K562 (cell line): ENCODE measurements around the gene ARAP1. TPM values are rescaled to one million over a fixed set of nuclear protein-coding genes. Genes with fewer than 3 reads are reported as not detected.

Experiments used
- LCOR ChIP-seq: sonication (generic); formaldehyde crosslinking; IDR thresholded peaks from 2 replicates; pipeline ENCODE4 v1.8.0; 2022; ENCODE audit warnings: mild to moderate bottlenecking, missing genetic modification reagents
- REST ChIP-seq, 2 experiments: fragments of 450-650 bp; formaldehyde crosslinking in 1 of 2; IDR thresholded peaks; 2 replicates each; pipeline versions ENCODE4 v1.4.0 to v1.6.1; 2014 to 2020; ENCODE audit warnings: mild to moderate bottlenecking in 2 of 2, borderline replicate concordance in 1 of 2, low read depth in 1 of 2
- USF2 ChIP-seq: sonication (generic); formaldehyde crosslinking; IDR thresholded peaks from 2 replicates; pipeline ENCODE4 v1.5.0; 2020; ENCODE audit warnings: missing genetic modification reagents
- ZBTB49 ChIP-seq: sonication (generic); formaldehyde crosslinking; IDR thresholded peaks from 2 replicates; pipeline ENCODE4 v1.8.0; 2022; ENCODE audit warnings: missing genetic modification reagents, mild to moderate bottlenecking, borderline replicate concordance
- ZFP91 ChIP-seq: sonication (generic); formaldehyde crosslinking; IDR thresholded peaks from 2 replicates; pipeline ENCODE4 v1.8.0; 2022; ENCODE audit warnings: mild to moderate bottlenecking, missing genetic modification reagents
- ZMIZ1 ChIP-seq, 2 experiments: fragments of 150-350 bp in 1 of 2; IDR thresholded peaks; 2 replicates each; pipeline ENCODE4 v1.6.1; 2012 to 2016; ENCODE audit warnings: low read depth in 2 of 2, low read length in 2 of 2, mild to moderate bottlenecking in 1 of 2, moderate library complexity in 1 of 2
- polyA plus RNA-seq, 8 experiments: library from polyadenylated mRNA; depleted of rRNA in 4 of 8; stranded (reverse) in 5 of 8; unstranded in 3 of 8; fragments of >200 nt; fragmentation: Nextera tagmentation in 2 of 8; fragmentation: Illumina TruSeq in 1 of 8; extraction: Ambion mirVana in 2 of 8; extraction: Trizol in 1 of 8; gene quantifications; 2 replicates each; pipeline versions ENCODE4 v1.2.1 to v1.2.3, GENCODE V29; 2011 to 2014; ENCODE audit warnings: inconsistent platforms in 1 of 8, missing spikeins in 1 of 8
- total RNA-seq, 7 experiments: library from RNA; depleted of rRNA in 6 of 7; stranded (reverse); fragments of >200 nt in 6 of 7; fragmentation: Illumina TruSeq in 2 of 7; extraction: Trizol in 2 of 7; gene quantifications; 2 replicates each; pipeline versions ENCODE4 v1.2.1 to v1.2.3, GENCODE V29; 2011 to 2021; ENCODE audit warnings: low replicate concordance in 1 of 7

Gene ARAP1
- total and polyA plus RNA-seq, 9 of the 15 experiments (the other 6 are each of a cell fraction or from before 2014, with no cell fraction given) = 0.23 to 67.0 (median 24.6) TPM

- TF ChIP-seq USF2 (CRISPR knock-in tag) (peak; percentile 58), ZBTB49 (CRISPR knock-in tag) (no peak), LCOR (CRISPR knock-in tag) (peak; percentile 89), ZMIZ1 (IDR thresholded peaks at IDR 0.05; ENCODE audit: low read depth in 2 of 2, low read length in 2 of 2) (0 out of 4 replicates have a peak, but pooled peaks of 1 of the 2 experiments have one; percentile 31), REST (IDR thresholded peaks at IDR 0.05; ENCODE audit: borderline replicate concordance) (peak; percentile 81), REST (CRISPR knock-in tag; IDR thresholded peaks at IDR 0.05; ENCODE audit: low read depth) (0 out of 2 replicates have a peak, but pooled peaks have one; percentile 32), ZFP91 (CRISPR knock-in tag) (no peak)
These were observed 41.5 kb upstream of the ARAP1 start, which contains the start of gene STARD10 (continued) for GRCh38 chr11:72793425-72794367.
